Measurements from ENCODE around the gene EPHA4. TPM values are rescaled to one million over a fixed set of nuclear protein-coding genes. Genes with fewer than 3 reads are reported as not detected.

The EPHA4 gene
- total RNA-seq, 2 experiments from 2014 or later = 0.23 TPM; not detected in 1

- no peak overlapping the region for H3K4me2 ChIP-seq (ENCODE audit: low read length)
- POLR2A ChIA-PET = interaction anchor here (0.5 to 2.3 kb wide), 4 partner anchors 9 to 777 kb away, joined by 3 to 10 read pairs (median 4); no protein-coding TSS in a partner anchor
- TF ChIP-seq CTCF (conservative IDR thresholded peaks at IDR 0.05; ENCODE audit: low read length) = no peak
- TF ChIP-seq EZH2phosphoT487 (IDR thresholded peaks at IDR 0.05; ENCODE audit: borderline replicate concordance, low read depth, low read length) = no peak
- H2AFZ ChIP-seq (ENCODE audit: low read length) = no peak overlapping the region
- CTCF ChIA-PET (ENCODE audit: unreplicated experiment) = no interaction called here
- no peaks in the 10 kb centered on the region for H3K36me3 ChIP-seq (ENCODE audit: insufficient read depth, low read length)
- intact Hi-C loops (cut with micrococcal nuclease; ENCODE audit: unreplicated experiment) = no loop called here
- no peaks in the 10 kb centered on the region for H4K20me1 ChIP-seq (ENCODE audit: insufficient read depth, low read length)
- no peaks in the 10 kb centered on the region for H3K79me2 ChIP-seq (ENCODE audit: insufficient read depth, low read depth, low read length)
- no peak overlapping the region for H3K4me3 ChIP-seq (ENCODE audit: low read depth, low read length, poor library complexity, severe bottlenecking)
- H3K9me3 ChIP-seq (ENCODE audit: low read length) = no peaks in the 10 kb centered on the region
- DNase-seq (ENCODE audit: low spot score) = no peak
- BruUV-seq (replicated peaks) = no TSS peak
- no peaks in the 10 kb centered on the region for H3K4me1 ChIP-seq (ENCODE audit: insufficient read depth, low read length, poor library complexity, severe bottlenecking)
- H3K9me2 ChIP-seq (ENCODE audit: insufficient read depth, low read length) = no peaks in the 10 kb centered on the region
- no peak overlapping the region for H3K27ac ChIP-seq (ENCODE audit: low read depth, low read length, poor library complexity, severe bottlenecking)
Observed at GRCh38 chr2:221476195-221476594, 95.9 kb downstream of the EPHA4 start.

GRCh38 chr2:221473451-221473850 is 98.7 kb downstream of the EPHA4 start:
- no TSS peak for BruUV-seq (replicated peaks)
- no peak for DNase-seq (ENCODE audit: low spot score)
- H3K79me2 ChIP-seq (ENCODE audit: insufficient read depth, low read depth, low read length) = no peaks in the 10 kb centered on the region

More at GRCh38 chr2:221473451-221473850, 98.7 kb downstream of the EPHA4 start:
- H3K9me2 ChIP-seq (ENCODE audit: insufficient read depth, low read length) = no peaks in the 10 kb centered on the region
- H4K20me1 ChIP-seq (ENCODE audit: insufficient read depth, low read length) = no peaks in the 10 kb centered on the region
- TF ChIP-seq EZH2phosphoT487 (IDR thresholded peaks at IDR 0.05; ENCODE audit: borderline replicate concordance, low read depth, low read length) = no peak
- no peak for TF ChIP-seq CTCF (conservative IDR thresholded peaks at IDR 0.05; ENCODE audit: low read length)
- H3K9me3 ChIP-seq (ENCODE audit: low read length) = no peaks in the 10 kb centered on the region
- no peaks in the 10 kb centered on the region for H3K4me1 ChIP-seq (ENCODE audit: insufficient read depth, low read length, poor library complexity, severe bottlenecking)
- H3K36me3 ChIP-seq (ENCODE audit: insufficient read depth, low read length) = no peaks in the 10 kb centered on the region
- no peak overlapping the region for H2AFZ ChIP-seq (ENCODE audit: low read length)
- no peak overlapping the region for H3K4me3 ChIP-seq (ENCODE audit: low read depth, low read length, poor library complexity, severe bottlenecking)
- ChIA-PET CTCF (ENCODE audit: unreplicated experiment) (no interaction called here), POLR2A (no interaction called here)
- H3K4me2 ChIP-seq (ENCODE audit: low read length) = no peak overlapping the region
- no peak overlapping the region for H3K27ac ChIP-seq (ENCODE audit: low read depth, low read length, poor library complexity, severe bottlenecking)
- intact Hi-C loops (cut with micrococcal nuclease; ENCODE audit: unreplicated experiment) = no loop called here
